DMS 273 (cell line): ENCODE data around the gene NAPB.

Source experiments
- DNase-seq: peaks from one replicate; lab custom pipeline; 2025; ENCODE audit not compliant: unreplicated experiment; lab: John Stamatoyannopoulos, UW

NAPB gene

DNA sequence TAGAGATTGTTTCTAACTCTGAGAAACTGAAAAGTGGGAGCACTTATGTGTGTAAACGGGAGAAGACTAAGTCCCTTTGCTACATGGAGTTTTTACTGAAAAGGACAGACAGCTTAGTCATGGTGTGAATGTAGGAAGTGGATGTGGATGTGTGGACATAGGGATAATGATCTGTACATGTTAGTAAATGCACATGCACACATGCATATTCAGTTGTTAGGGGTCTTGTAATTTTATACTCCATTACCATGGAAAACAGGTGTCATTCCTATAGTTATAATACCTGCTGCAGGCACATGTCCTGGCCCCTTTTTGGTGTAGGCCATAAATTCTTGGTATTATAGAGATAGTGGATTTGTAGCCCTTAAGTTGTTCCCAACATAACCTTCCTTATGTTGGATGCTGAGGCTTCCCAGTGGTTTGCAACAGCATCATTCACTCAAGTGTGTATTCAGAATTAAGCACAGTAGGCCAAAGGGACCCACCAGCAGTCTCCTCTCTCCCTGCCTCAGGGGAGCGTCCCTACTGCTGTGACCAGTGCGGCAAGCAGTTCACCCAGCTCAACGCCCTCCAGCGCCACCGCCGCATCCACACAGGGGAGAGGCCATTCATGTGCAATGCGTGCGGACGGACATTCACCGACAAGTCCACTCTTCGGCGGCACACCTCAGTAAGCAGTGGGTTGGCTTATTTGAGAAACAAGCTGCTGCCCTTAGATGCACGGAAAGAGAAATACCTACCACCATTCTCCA, 52.0 kb downstream of the NAPB start:
- DNase-seq: no peak

DNA sequence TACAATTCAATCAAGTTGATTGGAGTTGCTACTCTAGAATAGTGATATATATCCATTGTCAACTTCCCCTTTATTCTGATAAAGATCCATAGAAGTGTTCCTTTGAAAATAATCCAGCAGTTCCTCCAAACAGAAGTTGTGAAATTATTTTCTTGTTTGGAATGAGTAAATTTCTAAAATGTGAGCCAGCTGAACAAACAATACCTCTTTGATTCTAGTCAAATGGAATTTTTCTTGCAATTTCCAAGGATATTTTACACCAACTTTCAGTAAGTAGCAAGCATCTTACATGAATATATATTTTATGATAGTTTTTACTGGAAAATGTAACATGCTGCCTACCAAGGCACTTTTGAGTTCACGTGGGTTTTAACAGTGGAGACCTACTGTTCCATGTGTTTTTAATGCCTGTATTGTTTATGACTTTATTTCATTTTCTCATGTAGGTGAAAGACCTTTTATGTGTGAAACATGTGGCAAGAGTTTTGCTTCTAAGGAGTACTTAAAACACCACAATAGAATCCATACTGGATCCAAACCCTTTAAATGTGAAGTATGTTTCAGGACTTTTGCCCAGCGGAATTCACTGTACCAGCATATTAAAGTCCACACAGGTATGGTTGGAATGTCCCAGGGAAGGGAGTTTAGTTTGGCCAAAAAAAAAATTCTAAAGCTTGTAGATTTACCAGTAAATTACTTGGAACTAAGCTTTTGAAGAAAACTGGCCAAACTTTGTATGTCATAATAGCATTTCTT, 52.8 kb downstream of the NAPB start:
- no peak for DNase-seq

DNA sequence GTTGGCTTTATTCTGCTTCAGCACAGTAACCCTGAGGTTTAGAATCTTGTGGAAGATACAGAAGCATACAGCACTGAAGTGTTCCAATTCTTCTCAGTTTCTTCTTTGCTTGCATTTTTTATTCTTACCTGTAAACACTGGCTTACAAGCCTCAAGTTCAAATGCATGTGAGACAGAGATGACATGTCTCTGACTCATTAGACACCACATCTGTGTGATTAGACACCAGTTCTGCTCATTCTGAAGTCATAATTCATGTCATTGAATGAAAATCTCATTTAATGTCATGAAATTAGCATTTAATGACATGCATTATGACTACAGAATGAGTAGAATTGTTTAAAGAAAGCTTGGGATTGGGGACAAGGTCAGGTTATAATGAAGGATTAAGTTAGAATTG, 53.5 kb downstream of the NAPB start:
- DNase-seq: no peak

DNA sequence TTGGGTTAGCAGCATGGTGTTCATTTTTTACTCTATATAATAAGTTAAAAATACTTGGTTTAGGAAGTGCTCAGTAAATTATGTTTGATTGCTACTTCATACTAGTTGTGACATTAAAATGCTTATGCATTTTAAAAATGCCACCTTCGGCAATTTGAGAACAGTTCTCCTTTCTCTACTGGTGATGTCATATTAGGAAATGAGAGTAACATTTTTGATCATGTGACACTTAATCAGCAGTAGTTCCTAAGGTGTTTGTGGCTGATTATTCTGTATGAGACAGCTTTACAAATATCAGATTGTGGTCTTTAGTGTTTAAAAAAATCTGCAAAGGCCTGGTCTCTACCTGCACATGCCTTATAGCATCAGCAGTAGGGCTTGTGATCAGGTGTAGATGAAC, 54.9 kb downstream of the NAPB start:
- DNase-seq: no peak

DNA sequence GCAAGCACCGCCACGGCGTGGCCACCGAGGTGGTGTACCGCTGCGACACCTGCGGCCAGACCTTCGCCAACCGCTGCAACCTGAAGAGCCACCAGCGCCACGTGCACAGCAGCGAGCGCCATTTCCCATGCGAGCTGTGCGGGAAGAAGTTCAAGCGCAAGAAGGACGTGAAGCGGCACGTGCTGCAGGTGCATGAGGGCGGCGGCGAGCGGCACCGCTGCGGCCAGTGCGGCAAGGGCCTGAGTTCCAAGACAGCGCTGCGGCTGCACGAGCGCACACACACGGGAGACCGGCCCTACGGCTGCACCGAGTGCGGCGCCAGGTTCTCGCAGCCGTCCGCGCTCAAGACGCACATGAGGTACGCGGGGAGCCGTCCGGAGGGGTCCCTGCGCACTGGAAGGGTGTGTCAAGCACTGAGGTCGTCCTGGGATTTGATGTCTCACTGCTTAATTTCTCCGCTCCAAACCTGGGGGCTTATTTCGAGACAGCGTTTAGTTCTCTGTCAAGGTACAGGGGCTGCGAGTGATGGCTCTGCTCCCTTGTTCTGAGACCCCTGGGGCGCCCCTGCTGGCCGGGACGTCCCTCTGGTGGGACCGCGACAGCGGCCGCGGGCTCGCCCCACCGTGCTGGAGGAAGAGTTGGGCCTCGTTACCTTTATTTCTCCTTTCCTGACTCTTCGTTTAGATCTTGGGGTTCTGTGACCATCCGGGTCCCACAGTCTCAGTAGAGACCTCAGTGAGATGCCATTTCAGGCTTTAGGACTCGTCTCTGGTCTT, 55.7 kb downstream of the NAPB start:
- DNase-seq: no peak

DNA sequence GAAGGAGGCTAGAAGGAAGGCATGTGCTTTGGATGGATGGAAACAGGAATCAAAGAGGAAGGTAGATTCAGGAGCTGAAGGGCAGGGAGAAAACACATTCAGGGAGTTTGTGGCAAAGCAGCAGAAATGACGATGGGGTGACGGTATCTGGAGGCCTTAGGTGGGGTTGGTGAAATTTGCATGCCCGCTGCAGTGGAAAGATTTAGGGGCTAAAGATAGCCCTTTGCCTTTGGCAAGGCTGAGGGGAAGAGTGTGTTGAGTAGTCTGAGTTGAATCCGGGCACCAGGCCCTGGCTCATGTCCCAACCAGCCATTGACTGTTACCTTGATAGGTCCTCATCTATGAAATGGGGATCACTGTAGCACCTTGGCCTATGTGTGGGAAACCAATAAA, 58.0 kb downstream of the NAPB start:
- DNase-seq: no peak

DNA sequence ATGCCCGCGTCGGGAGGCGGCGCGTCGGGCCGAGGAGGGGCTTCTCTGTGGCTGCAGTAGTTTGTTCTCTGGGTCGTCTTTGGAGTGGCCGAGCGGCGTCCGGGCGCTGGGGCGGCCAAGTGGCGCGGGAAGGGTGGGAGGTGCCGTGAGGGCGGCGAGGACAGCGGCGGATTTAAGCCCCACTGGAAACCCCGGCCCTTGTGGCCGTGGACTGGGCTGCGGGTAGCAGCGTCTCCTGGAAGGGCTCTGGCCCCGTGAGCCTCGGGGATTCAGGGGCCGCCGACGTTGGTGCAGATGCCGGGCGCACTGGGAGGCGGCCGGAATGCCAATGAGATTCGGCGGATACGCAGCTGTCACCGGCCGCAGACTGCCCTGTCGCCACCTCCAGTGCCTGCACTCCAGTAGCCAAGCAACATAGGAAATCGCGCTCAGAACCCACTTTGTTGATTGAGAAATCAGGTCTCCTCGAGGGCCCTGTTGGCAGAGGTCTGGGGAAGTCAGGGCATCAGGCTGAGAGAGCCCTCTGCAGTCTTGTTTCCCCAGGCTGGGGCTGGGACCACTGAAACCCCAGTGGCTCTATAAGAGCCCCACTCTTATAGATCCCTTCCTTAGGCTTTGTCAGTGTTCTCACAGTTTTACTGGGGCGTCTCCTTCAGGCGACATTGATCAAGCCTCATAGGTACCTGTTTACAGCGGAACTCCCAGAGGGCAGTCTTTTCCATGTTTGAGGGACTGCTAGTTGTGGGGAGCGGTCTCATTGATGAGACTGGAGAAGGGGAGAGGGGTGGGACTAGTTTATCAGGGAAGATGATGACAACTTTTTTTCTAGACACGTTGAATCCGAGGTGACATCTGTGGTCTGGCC, 58.7 kb downstream of the NAPB start:
- peak; percentile 72 for DNase-seq

DNA sequence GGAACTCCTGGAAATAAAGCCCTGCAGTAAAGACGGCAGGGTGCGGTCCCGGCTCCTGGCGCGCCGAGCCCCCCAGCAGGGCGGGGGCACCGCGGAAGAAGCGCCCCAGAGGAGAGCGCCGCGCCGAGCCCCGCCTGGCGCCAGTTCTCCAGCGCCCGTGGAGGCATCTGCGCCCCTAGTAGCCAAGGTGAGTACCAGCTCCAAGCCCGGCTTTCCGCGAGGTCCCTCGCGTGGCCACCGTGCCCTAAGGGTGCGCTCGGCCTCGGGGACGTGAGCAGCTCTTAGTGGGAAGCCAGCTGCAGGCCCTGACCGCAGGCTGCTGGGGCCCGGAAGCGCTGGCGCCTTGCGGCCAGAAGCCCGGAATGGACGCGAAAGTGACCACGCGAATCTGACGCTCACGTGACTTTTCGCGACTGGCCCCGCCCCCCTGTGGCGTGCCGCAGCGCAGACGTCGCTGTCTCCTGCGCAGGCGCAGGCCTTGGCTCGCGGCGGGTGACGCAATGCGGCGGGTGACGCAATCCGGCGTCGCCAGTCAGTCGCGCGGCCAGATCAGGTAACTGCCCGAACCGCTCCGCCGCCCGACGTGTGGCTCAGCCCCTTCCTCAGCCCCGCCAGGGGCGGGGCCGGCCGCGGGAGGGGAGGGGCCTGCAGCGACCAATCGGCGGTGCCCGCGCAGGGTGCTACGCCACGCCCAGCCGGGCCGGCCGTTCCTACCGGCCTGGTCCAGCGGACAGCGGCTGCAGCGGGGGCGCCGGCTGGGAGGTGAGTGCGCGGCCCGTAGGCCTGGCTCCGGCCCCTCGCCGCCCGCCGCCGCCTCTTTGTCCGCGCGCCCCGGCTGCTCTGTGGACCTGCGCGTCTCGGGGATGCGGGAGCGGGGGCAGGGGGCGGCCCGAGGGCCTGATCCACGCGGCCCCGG, 59.6 kb downstream of the NAPB start, which contains the start of gene GZF1:
GZF1 (plus strand) TSS at position 707 of the 916 bp plus-strand sequence. CDS start 2,202 bp downstream, outside the sequence.
- peak; percentile 99 for DNase-seq

DNA sequence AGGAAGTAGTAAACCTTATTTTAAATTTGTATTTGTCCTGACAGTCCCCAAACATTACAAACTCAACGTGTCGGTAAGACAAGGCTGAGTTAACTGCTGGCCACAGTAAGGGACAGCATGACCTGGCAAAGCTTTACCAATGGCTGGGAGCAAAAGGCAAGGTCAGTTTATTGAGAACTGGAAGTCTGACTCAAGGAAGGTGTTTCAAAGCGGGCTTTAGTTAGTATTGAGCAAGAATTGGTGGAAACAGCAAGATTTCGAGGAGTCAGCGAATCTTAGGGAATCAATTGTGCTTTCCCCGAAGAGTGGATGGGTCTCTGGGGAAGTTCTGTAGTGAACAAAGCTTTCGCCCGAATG, 60.2 kb downstream of the NAPB start:
- peak; percentile 61 for DNase-seq

DNA sequence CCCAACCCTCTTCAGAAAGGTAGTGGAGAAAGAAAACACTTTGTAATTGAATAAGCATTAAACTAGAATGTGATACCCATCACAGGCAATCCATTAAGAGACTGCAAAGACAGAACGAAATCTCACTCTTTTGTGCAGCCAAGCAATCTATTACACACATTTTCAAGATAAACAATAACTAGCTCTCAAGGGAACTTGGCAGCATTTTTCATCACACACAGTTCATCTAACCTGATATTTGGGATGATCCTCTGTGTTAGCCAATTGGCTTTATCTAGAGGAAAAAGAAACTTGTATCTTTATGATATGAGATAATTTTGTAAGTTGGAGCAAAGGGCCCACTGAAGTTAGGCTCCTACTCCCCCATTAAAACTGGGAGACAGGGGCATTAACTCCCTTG, 60.8 kb downstream of the NAPB start:
- DNase-seq: no peak

DNA sequence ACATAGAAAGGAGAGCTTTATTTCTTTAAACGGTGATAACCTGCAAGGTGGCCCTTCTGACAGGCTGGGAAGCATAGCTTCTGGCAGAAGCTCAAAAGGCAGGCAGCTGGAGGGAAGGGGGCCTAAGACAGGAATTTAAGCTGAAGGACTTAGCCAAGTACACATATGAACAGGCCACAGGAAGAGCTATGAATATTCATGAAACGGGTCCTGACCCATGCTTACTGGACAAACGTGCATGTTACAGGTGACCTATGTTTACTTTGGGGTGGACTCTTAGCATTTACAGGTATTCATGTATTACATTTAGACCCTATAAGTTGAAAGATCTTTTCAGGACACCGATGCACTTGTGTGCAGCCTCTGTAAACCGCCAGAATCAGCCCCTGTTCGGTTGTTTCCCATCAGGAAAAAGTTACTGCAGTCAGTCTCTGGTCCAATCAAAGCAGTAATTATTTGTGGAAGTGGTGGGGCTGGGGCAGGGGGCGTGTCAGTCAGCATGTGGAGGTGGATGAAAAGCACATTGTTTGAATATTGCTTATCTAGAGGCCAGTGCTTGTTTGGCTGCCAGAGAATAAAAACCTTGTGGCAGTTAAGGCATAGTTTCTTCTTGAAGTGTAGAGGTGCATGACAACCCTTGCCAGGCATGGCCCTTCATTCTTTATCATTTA, 62.2 kb downstream of the NAPB start:
- peak; percentile 13 for DNase-seq

DNA sequence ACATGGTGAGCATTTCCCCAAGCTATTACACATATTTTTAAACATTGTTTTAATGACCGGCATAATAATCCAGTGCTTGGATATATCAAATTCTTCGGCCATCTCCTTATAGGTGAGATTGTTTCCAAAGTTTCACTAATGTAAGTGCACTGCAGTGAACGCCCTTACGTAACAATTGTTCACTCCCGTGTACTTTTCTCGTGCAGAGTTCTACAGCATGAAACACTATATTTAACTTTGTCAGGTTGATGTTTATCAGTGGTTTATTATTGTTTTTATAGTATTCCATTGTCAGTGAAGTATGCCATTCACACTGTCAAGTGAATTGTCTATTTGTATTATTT, 62.8 kb downstream of the NAPB start:
- DNase-seq: no peak

DNA sequence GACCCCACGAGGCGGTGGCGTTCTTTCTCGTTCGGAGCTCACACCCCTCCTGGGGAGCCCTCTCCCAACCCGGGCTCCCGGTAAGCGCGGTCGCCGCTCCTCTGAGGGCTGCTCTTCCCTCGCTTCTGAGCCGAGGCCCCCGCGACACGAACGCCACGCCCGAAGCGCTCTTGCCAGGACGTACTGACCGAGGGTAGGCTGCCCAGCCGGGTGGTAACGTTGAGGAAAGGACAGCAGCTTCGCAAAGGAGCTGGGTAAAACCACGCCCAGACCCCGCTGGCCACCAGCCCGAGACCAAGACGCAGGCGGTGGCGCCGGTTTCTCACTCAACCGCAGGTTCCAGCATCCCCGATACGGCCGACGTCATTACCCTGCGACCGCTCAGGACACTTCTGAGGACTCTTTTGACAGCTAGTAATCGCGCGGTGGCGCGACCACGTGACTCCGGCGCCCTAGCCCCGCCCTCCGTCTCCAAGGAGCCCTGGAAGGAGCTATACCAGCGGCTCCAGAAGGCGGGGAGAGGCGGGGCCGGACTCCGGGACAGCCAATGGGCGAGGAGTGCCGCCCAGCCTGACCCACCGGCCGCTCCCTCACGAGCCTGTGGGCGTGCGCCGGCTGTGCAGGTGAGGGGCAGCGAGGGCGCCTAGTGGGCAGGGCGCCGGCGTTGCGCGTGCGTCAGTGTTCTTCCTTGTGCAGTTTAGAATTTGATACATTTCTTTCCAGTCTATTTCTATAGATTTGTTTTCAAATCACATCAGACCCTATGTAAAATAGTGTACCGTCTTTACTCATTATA, 63.3 kb downstream of the NAPB start:
- DNase-seq: peak; percentile 99

DNA sequence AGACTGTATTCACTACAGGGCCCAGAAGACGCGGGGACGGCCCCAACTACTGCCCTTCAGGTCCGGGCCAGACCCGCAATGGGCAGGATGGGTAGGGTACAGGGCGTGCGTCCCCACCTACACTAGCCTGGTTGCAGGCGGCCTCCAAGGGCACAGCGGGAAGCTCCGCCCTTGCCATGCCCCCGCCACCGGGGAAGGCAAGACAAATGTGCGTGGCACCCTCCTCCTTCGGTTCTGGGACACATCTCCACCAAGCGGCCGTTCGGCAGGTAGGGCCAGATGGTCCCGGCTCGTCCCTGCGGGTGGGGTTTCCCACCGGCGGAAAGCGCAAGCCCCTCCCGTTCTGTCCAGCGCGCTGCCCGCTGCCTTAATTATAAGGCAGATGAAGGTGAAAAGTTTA, 65.1 kb downstream of the NAPB start:
- peak; percentile 38 for DNase-seq

DNA sequence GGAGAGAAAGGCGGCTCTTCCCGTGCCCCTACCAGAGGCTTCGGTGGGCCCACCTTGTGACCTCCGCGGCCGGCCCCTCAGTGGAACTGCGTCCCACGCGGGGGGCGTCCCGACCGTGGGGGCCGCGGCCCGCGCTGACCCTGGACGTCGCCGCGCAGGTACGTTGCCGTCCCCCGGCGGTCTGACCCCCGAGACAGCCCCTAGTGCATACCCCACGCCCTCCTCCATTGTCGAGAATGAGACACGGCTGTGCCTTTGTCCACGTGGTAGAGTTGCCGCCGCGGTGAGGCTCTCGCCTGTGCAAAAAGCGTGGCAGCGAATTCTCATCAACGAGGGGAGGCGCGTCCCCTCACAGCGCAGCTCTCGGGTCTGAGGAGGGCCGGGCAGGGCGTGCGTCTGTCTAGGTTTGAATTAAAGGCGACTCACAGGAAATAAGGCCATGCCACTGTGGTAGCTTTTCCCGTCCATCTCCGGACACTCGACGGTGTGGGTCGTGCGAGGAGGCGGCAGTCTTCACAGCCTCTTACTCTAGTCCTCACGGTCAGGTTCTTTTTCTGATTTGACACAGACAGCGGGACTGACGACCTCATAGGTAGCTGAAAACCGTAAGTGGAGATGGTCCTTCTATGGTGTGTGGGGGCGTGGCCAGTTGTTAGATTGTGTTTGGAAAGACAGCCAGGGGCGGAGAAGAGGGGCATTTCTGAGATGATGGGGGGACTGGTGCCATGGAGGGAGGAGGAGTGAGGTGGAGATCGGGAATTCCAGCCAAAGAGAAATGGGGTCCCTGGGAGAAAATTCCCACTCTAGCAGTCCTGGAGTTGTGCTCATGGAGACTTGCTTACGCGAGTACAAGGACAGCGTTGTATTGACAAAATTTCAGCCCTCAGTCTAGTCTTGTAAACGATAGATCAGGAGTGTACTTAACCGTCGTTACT, 70.1 kb downstream of the NAPB start:
- DNase-seq: peak; percentile 78

DNA sequence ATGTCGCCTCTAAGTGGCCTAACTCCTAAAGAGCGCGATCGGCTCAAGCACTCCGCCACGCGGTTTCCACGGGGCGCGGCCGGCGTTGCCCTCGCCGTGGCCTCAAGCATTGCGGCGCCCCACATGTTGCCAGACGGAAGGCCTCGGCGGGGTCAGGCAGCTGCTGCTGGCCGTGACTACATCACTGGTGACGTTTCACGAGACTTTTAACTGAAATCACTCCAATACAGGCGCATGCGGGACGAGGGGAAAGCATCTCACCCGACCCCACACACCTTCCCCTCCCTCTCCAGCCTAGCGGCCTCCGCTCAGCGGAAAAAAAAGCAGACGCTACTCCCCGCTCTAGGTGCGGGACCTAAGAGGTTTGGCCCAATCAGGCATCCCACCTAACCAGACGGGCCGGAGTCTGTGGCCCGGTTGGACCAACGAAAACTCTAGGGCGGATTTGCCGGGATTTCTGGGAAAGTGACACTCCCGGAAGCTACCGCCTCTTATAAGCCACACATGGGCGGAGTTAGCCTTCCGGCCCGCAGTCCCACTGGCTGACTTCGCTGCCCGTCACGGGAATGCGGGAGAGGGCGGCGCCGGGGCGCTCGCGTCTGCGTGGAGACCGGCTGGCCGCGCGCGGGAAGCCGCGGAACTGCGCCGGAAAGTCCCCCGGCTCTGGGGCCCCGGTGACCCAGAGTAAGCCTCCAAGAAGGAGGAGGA, 70.9 kb downstream of the NAPB start, which contains the start of gene NXT1:
NXT1 (plus strand) TSS at position 596 of the 708 bp plus-strand sequence. CDS start 3,251 bp downstream, outside the sequence.
- peak; percentile 99 for DNase-seq
